ENCODE measurements around the gene CDK14.

CDK14 gene

DNA sequence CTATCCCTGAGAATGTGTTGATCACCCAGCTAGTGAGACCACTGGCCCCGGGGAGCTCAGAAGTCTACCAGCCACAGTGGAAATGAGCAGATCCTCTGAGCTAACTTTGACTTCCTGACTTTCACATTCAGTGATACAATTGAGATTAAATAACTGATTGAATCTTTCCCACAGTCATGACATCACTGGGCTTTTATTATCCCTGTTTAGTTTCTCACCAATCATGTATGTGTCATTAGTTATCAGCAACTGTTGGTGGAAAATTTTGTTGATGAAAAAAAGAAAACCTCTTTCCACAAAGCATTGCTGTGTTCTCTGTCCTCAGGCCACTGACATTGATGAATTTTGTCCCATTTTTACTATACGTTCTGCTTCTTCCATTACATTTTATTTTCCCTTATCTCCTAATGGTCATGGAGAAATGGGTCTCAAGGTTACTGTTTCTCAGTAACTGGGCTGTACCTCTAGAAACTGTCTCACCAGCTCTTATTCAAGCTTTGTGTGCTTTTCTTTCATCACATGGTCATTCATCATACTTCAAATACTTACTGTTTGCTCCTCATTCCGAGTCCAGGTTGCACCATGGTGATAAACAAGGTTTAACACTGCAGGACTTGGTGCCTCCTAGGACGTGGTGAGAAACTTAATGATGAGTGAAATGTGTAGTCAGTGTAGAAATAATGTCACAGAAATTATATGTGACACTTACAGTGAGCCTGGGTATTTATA, 304.7 kb downstream of the CDK14 start:
- Histone ChIP-seq H3K27ac (no peak overlapping the region), H3K27me3 (no peaks in the 10 kb centered on the region), H3K36me3 (no peaks in the 10 kb centered on the region), H3K4me3 (no peak overlapping the region), H3K9me3 (no peaks in the 10 kb centered on the region), H3K4me1 (no peaks in the 10 kb centered on the region)
- TF ChIP-seq, protein P1, sequence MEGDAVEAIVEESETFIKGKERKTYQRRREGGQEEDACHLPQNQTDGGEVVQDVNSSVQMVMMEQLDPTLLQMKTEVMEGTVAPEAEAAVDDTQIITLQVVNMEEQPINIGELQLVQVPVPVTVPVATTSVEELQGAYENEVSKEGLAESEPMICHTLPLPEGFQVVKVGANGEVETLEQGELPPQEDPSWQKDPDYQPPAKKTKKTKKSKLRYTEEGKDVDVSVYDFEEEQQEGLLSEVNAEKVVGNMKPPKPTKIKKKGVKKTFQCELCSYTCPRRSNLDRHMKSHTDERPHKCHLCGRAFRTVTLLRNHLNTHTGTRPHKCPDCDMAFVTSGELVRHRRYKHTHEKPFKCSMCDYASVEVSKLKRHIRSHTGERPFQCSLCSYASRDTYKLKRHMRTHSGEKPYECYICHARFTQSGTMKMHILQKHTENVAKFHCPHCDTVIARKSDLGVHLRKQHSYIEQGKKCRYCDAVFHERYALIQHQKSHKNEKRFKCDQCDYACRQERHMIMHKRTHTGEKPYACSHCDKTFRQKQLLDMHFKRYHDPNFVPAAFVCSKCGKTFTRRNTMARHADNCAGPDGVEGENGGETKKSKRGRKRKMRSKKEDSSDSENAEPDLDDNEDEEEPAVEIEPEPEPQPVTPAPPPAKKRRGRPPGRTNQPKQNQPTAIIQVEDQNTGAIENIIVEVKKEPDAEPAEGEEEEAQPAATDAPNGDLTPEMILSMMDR (IDR thresholded peaks at IDR 0.05) = no peak
- intact Hi-C loops (cut with DNase I; ENCODE audit: low total_unique reads) = no loop called here
- no peak for DNase-seq

DNA sequence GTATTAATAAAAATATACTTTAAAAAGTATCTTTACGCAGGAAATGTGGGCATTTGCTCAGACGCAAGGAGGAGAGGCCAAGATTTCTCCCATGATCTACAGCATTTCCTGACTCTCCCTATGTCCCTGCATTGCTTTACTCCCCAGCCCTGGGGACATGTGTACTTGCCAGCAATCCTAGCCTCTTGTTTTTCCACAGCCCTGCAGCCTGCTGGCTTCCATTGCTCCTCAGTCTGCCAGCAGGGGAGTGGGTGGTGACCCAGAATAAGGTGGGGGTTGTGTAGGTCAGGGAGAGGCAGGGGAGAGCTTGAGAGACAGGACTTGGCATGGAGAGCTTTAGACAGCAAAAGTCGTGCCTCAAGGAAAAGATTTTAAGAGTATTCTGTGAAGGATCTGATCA, 307.7 kb downstream of the CDK14 start:
- Histone ChIP-seq H3K27ac (no peak overlapping the region), H3K27me3 (no peaks in the 10 kb centered on the region), H3K36me3 (no peaks in the 10 kb centered on the region), H3K9me3 (no peaks in the 10 kb centered on the region), H3K4me1 (no peaks in the 10 kb centered on the region), H3K4me3 (no peak overlapping the region)
- DNase-seq = no peak
- intact Hi-C loops (cut with DNase I; ENCODE audit: low total_unique reads) = no loop called here
- TF ChIP-seq, protein P1 (IDR thresholded peaks at IDR 0.05) = no peak

DNA sequence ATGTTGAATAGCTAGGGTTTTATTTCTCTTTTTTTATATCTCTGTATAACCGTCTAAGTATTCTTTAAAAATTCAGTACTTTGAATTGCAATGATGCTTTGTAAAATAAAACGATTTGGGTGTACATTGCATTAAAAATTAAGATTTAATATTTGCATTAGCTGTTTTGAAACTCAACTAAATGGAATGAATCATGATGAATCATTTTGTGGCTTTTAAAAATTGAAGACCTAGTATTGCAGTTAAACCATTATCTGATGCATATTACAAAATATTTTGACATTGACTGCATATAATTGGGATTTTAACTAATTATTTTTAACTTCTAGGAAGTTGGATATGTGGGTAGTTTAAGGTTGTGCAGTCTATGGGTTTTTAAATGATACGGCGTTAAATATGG, 314.0 kb downstream of the CDK14 start:
- DNase-seq = no peak
- H3K27ac ChIP-seq = no peak overlapping the region
- TF ChIP-seq, protein P1 (IDR thresholded peaks at IDR 0.05) = no peak
- H3K9me3 ChIP-seq = no peaks in the 10 kb centered on the region
- no peaks in the 10 kb centered on the region for H3K27me3 ChIP-seq
- H3K4me3 ChIP-seq = no peak overlapping the region
- no peaks in the 10 kb centered on the region for H3K36me3 ChIP-seq
- no peaks in the 10 kb centered on the region for H3K4me1 ChIP-seq
- intact Hi-C loops (cut with DNase I; ENCODE audit: low total_unique reads) = no loop called here

DNA sequence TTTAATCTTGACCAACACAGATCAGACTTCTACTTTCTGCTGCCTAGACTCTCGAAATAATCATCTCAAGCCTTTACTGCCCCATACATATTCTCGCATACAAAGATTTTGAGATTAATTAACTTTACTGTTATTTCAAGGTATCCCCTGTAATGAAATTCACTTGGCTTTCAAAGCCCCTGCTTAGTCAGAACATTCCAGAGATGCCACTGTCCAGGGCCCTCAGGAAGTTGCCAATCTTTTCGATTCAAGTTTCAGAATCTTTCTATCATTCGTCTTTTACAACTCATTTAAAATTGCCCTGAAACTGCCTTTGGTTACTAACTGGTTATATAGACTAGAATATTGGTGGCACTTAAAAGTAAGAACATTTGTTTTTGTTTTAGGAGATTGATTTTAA, 320.2 kb downstream of the CDK14 start:
- H3K27me3 ChIP-seq = no peaks in the 10 kb centered on the region
- H3K4me1 ChIP-seq = peaks cover 0 to 7% (median 0%) of the 10 kb centered on the region in 4 donors
- DNase-seq = no peak

DNA sequence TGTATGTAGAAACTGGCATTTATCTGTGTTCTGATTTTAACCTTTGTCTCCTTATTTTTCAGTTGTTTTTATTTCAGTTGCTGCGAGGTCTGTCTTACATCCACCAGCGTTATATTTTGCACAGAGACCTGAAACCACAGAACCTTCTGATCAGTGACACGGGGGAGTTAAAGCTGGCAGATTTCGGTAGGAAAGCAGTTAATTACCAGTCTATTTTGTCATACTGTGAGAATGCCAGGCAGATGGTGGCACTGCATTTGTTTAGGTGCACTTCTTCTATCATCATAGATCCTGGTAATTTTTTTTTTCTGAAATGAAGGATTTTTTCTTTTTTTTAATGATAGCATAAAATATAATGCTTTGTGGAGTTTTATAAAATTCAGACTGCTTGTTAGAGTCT, 321.4 kb downstream of the CDK14 start:
- no peak overlapping the region for H3K27ac ChIP-seq
- no peaks in the 10 kb centered on the region for H3K36me3 ChIP-seq
- intact Hi-C loops (cut with DNase I; ENCODE audit: low total_unique reads) = no loop called here
- H3K27me3 ChIP-seq = no peaks in the 10 kb centered on the region
- H3K4me3 ChIP-seq = no peak overlapping the region
- H3K9me3 ChIP-seq = no peaks in the 10 kb centered on the region
- peaks cover 0 to 7% (median 0%) of the 10 kb centered on the region in 4 donors for H3K4me1 ChIP-seq
- TF ChIP-seq, protein P1 (IDR thresholded peaks at IDR 0.05) = no peak
- DNase-seq = no peak

More for the DNA sequence above, 320.2 kb downstream of the CDK14 start:
- TF ChIP-seq, protein P1 (IDR thresholded peaks at IDR 0.05) = no peak
- H3K4me3 ChIP-seq = no peak overlapping the region
- H3K9me3 ChIP-seq = no peaks in the 10 kb centered on the region
- H3K36me3 ChIP-seq = no peaks in the 10 kb centered on the region
- no peak overlapping the region for H3K27ac ChIP-seq
- intact Hi-C loops (cut with DNase I; ENCODE audit: low total_unique reads) = no loop called here

Measured in tibial artery (tissue), 4 donors.